ENCODE data around the gene JADE1. TPM values are rescaled to one million over a fixed set of nuclear protein-coding genes. Genes with fewer than 3 reads are reported as not detected.

JADE1 gene
- total and polyA plus RNA-seq, 2 of the 13 experiments (the other 11 are each of a cell fraction or from before 2014, with no cell fraction given) = 5.4 to 19.3 TPM

DNA sequence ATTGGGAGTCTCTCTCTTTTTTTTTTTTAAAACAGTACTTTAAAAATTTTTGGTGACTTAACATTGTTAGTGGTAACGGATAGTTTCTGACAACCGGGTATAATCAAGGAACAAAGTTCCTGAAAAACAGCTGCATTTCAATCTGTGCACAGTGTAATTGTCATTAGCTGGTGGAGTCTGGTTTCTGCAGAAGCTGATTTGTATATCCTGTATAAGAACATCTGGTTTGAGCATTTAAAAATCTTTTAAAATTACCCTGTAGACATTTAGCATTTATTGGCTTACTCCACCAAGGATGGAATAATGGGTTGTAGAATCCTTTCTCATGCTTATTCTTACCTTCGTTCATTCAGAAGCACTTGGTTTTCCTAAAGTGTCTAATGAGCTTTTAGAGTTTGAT lies 11.2 kb downstream of the JADE1 start (continued):
- TF ChIP-seq, protein P1, sequence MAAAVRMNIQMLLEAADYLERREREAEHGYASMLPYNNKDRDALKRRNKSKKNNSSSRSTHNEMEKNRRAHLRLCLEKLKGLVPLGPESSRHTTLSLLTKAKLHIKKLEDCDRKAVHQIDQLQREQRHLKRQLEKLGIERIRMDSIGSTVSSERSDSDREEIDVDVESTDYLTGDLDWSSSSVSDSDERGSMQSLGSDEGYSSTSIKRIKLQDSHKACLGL (CRISPR knock-in tag; IDR thresholded peaks at IDR 0.05) = no peak
- TF ChIP-seq ZNF333 (CRISPR knock-in tag; IDR thresholded peaks at IDR 0.05; ENCODE audit: borderline replicate concordance) = no peak

DNA sequence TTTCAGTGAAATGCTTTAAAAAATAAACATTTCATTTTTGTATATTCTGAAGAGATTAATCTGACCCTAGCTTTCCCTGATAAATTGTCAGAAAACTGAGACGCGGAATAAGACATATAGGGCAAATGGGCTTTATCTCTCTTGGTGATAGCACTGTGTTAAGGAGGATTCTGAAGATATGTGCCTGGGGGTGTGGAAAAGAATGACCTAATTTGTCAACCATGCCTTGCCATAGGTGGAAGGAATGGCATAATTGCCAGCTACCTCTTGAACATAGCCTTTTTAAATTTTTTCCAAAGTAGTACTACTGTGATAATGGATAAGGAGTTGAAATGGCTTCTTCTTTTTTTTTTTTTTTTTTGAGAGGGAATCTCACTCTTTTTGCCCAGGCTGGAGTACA lies 11.7 kb downstream of the JADE1 start:
- intact Hi-C loops (cut with micrococcal nuclease; ENCODE audit: unreplicated experiment) (no loop called here), in situ Hi-C loops (cut with HindIII; ENCODE audit: extremely low pct_ligation_motif_present, low pct_unique_long_range_greater_than_20kb) (loop anchor here (25.0 kb wide), 1 partner anchor 259 kb away; no protein-coding TSS in a partner anchor)
- Histone ChIP-seq H2AFZ (ENCODE audit: low read length) (no peak overlapping the region), H3K27me3 (ENCODE audit: control insufficient read depth in 1 of 2, insufficient read depth in 2 of 2, low read length in 2 of 2) (no peaks in the 10 kb centered on the region), H3K27ac (ENCODE audit: extremely low read length, insufficient read depth, low read length) (no peak overlapping the region), H3K36me3 (replicated peaks in 1 of 2; ENCODE audit: control insufficient read depth in 1 of 2, insufficient read depth in 2 of 2, low read length in 2 of 2) (peaks cover 0 to 1% of the 10 kb centered on the region in 2 experiments; a peak in 1 of 5 replicates), H3K9ac (ENCODE audit: insufficient read depth, low read depth, low read length) (no peak overlapping the region), H3K4me1 (ENCODE audit: insufficient read depth, low read length) (peaks cover 49% of the 10 kb centered on the region), H3K9me3 (ENCODE audit: low read length) (no peaks in the 10 kb centered on the region), H4K20me1 (ENCODE audit: insufficient read depth, low read length) (peaks cover 4% of the 10 kb centered on the region; the same call in 1 of the 2 replicates), H3K4me3 (replicated peaks in 1 of 3; ENCODE audit: insufficient read depth in 1 of 3, low read depth in 2 of 3, low read length in 3 of 3) (no peak overlapping the region), H3K79me2 (ENCODE audit: insufficient read depth, low read length) (peaks cover 92% of the 10 kb centered on the region), H3K4me2 (ENCODE audit: low read depth, low read length) (no peak overlapping the region)
- ATAC-seq (no peak), DNase-seq (ENCODE audit: low spot score) (no peak), FAIRE-seq (no peak)
- TF ChIP-seq SP4 (CRISPR knock-in tag; IDR thresholded peaks at IDR 0.05) (no peak), KLF6 (CRISPR knock-in tag; IDR thresholded peaks at IDR 0.05) (no peak), NCOA1 (CRISPR knock-in tag; IDR thresholded peaks at IDR 0.05) (no peak), ASH2L (IDR thresholded peaks at IDR 0.05; ENCODE audit: insufficient read length, low read depth, low read length) (no peak), ZNF564 (CRISPR knock-in tag; IDR thresholded peaks at IDR 0.05) (no peak)
- TF ChIP-seq, protein P2, sequence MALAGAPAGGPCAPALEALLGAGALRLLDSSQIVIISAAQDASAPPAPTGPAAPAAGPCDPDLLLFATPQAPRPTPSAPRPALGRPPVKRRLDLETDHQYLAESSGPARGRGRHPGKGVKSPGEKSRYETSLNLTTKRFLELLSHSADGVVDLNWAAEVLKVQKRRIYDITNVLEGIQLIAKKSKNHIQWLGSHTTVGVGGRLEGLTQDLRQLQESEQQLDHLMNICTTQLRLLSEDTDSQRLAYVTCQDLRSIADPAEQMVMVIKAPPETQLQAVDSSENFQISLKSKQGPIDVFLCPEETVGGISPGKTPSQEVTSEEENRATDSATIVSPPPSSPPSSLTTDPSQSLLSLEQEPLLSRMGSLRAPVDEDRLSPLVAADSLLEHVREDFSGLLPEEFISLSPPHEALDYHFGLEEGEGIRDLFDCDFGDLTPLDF (CRISPR knock-in tag; IDR thresholded peaks at IDR 0.05) = no peak
- TF ChIP-seq, protein P3, sequence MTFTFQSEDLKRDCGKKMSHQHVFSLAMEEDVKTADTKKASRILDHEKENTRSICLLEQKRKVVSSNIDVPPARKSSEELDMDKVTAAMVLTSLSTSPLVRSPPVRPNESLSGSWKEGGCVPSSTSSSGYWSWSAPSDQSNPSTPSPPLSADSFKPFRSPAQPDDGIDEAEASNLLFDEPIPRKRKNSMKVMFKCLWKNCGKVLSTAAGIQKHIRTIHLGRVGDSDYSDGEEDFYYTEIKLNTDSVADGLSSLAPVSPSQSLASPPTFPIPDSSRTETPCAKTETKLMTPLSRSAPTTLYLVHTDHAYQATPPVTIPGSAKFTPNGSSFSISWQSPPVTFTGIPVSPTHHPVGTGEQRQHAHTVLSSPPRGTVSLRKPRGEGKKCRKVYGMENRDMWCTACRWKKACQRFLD (CRISPR knock-in tag; IDR thresholded peaks at IDR 0.05; ENCODE audit: borderline replicate concordance) = no peak
- TF ChIP-seq, protein P4, sequence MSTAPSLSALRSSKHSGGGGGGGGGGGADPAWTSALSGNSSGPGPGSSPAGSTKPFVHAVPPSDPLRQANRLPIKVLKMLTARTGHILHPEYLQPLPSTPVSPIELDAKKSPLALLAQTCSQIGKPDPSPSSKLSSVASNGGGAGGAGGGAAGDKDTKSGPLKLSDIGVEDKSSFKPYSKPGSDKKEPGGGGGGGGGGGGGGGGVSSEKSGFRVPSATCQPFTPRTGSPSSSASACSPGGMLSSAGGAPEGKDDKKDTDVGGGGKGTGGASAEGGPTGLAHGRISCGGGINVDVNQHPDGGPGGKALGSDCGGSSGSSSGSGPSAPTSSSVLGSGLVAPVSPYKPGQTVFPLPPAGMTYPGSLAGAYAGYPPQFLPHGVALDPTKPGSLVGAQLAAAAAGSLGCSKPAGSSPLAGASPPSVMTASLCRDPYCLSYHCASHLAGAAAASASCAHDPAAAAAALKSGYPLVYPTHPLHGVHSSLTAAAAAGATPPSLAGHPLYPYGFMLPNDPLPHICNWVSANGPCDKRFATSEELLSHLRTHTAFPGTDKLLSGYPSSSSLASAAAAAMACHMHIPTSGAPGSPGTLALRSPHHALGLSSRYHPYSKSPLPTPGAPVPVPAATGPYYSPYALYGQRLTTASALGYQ (CRISPR knock-in tag; IDR thresholded peaks at IDR 0.05) = no peak
- POLR2A ChIA-PET = no interaction called here
- CTCF ChIA-PET (ENCODE audit: low intra/inter-chr PET ratio, low total read pairs) = no interaction called here
- no TSS peak for BruUV-seq (replicated peaks)
- 100% methylated on average over 2 of the region's 2 CpGs for WGBS (ENCODE audit: low lambda C conversion rate)
